Measurements from ENCODE around the gene GARNL3. TPM values are rescaled to one million over a fixed set of nuclear protein-coding genes. Genes with fewer than 3 reads are reported as not detected.

The GARNL3 gene
- total and polyA plus RNA-seq, 11 donors = 7.1 to 60.4 (median 20.3) TPM

- DNase-seq (peak; percentile 91 to 96 (median 95)), ATAC-seq (peak; percentile 88 to 90 (median 88))
- peak in 1 of 2 donors; percentile 30 for TF ChIP-seq POLR2A (IDR thresholded peaks at IDR 0.05)
- peak in 6 of 12 donors; percentile 20 to 38 (median 25) for TF ChIP-seq CTCF (IDR thresholded peaks at IDR 0.05)
- Histone ChIP-seq H3K4me1 (peaks cover 0 to 25% (median 9%) of the 10 kb centered on the region in 12 donors), H3K36me3 (peaks cover 0 to 3% (median 0%) of the 10 kb centered on the region in 9 donors), H3K27me3 (no peaks in the 10 kb centered on the region), H3K9me3 (no peaks in the 10 kb centered on the region), H3K4me3 (peak overlapping the region; percentile 38 to 96 (median 62)), H3K27ac (peak overlapping the region; percentile 66 to 88 (median 82))
- intact Hi-C loops (cut with DNase I) = loop anchor here in 7 of 10 donors (2.0 to 10.0 kb wide), 7 partner anchors 90 to 230 kb away; partner anchors contain the start of genes SLC2A8 (in 5 of the 7), LRSAM1 (in 1 of the 7) and RPL12 (in 1 of the 7)
- WGBS, 4 donors = 1 to 2% (median 1%) methylated on average over 37 to 56 of the region's 56 CpGs
Measured at GRCh38 chr9:127224178-127224882, 40.2 kb upstream of the GARNL3 start.

DNA sequence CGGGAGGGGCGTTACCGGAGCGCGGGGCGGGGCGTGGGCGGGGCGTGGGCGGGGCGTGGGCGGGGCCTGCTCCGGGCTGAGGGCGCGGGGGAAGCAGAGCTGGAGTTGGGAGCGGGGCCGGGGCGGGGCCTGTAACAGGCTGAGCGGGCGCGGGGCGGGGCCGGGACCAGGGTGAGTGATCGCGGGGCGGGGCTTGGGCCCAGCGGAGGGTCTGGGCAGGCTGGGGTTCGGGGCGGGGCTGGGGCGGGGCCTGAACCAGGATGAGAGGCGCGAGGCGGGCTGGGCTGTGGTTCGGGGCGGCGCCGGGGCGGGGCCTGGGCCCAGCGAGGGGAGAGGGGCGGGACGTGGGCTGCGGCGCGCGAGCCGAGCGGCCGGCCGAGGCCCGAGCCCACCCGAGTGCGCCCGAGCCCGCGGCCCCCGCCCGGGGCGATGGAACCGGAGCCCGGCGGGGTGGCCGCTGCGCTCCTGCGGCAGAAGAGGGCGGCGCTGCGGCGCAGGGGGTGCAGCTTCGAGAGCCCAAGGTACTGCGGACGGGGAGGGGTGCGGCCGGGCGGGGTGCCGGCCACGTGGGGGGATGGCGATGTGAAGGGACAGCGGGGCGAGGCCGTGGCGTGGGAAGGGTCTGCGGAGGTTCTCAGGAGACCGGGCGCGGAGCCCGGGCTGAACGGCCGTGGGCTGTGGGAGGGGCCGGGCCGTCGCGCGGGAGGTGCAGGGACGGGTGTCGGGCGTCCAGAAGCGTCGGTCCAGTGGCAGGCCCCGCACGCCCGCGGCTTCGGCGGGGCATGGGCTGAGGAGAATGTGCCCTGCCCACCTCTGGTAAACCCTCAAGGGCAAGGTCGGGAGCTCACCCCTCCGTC is 39.5 kb upstream of the GARNL3 start:
- intact Hi-C loops (cut with DNase I) = loop anchor here in 7 of 10 donors (2.0 to 10.0 kb wide), 8 partner anchors 57 to 230 kb away; partner anchors contain the start of genes SLC2A8 (in 5 of the 7), LRSAM1 (in 1 of the 7) and RPL12 (in 1 of the 7)
- H3K27me3 ChIP-seq = no peaks in the 10 kb centered on the region

GRCh38 chr9:127225801-127226625 is 38.6 kb upstream of the GARNL3 start:
- peak overlapping the region in 5 of 12 donors; percentile 20 to 83 (median 72) for H3K27ac ChIP-seq
- H3K4me3 ChIP-seq = peak overlapping the region in 11 of 12 donors; percentile 55 to 96 (median 77)
- TF ChIP-seq POLR2A (IDR thresholded peaks at IDR 0.05) (no peak), CTCF (IDR thresholded peaks at IDR 0.05) (no peak)
- DNase-seq = peak in 1 of 5 donors; percentile 37
- 21 to 44% (median 23%) methylated on average over 17 to 42 of the region's 42 CpGs for WGBS, 4 donors
- H3K9me3 ChIP-seq = no peaks in the 10 kb centered on the region
- no peaks in the 10 kb centered on the region for H3K27me3 ChIP-seq
- peaks cover 0 to 25% (median 9%) of the 10 kb centered on the region in 12 donors for H3K4me1 ChIP-seq
- ATAC-seq = no peak
- intact Hi-C loops (cut with DNase I) = loop anchor here in 5 of 10 donors (2.0 to 10.0 kb wide), 6 partner anchors 56 to 229 kb away; partner anchors contain the start of genes SLC2A8 (in 2 of the 5), LRSAM1 (in 1 of the 5) and RPL12 (in 1 of the 5)
- H3K36me3 ChIP-seq = peaks cover 0 to 3% (median 0%) of the 10 kb centered on the region in 9 donors

More for the DNA sequence above, 39.5 kb upstream of the GARNL3 start:
- Histone ChIP-seq H3K36me3 (peaks cover 0 to 3% (median 0%) of the 10 kb centered on the region in 9 donors), H3K4me3 (peak overlapping the region; percentile 55 to 96 (median 76)), H3K27ac (peak overlapping the region; percentile 66 to 88 (median 82)), H3K9me3 (no peaks in the 10 kb centered on the region), H3K4me1 (peaks cover 0 to 25% (median 9%) of the 10 kb centered on the region in 12 donors)
- DNase-seq (peak; percentile 97 to 99 (median 98)), ATAC-seq (peak; percentile 90 to 94 (median 92))
- 1 to 3% (median 1%) methylated on average over 60 to 106 of the region's 106 CpGs for WGBS, 4 donors
- no peak for TF ChIP-seq POLR2A (IDR thresholded peaks at IDR 0.05)
- TF ChIP-seq CTCF (IDR thresholded peaks at IDR 0.05) = peak in 1 of 12 donors; percentile 3

All from heart left ventricle (tissue), 16 donors.